ENCODE data around the gene CYSLTR2.

- TF ChIP-seq CTCF (IDR thresholded peaks at IDR 0.05), result no peak
- TF ChIP-seq POLR2A (IDR thresholded peaks at IDR 0.05), result no peak
These were observed 55.5 kb downstream of the CYSLTR2 start for GRCh38 chr13:48709213-48709612.
